HuH-7.5 (cell line): Measurements from ENCODE around the gene RFX6.
A peak's percentile ranks its signal among the peaks of the same experiment; 100 is the strongest.

Source experiments
- DNase-seq: peaks from one replicate; pipeline ENCODE4 v3.0.0; 2011; ENCODE audit warnings: low spot score

Gene RFX6

DNA sequence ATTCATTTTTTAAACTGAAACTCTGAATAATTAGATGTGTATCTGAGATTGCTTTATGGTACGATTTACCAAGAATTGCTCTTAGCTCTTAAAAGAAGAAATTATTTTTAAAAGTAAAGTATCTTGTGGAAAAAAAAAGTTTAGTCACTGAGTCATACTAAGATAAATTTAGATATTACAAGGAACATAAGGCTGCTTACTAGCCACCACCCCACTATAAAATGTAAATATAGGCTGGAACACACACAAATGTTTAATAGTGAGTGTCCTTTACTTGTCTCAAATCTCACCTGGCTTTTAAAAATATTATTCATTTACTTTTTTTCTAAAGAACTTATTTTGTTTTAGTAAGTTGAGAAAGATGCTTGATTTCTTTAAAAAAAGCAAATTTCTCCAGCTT lies 17.6 kb downstream of the RFX6 start:
- DNase-seq: no peak

DNA sequence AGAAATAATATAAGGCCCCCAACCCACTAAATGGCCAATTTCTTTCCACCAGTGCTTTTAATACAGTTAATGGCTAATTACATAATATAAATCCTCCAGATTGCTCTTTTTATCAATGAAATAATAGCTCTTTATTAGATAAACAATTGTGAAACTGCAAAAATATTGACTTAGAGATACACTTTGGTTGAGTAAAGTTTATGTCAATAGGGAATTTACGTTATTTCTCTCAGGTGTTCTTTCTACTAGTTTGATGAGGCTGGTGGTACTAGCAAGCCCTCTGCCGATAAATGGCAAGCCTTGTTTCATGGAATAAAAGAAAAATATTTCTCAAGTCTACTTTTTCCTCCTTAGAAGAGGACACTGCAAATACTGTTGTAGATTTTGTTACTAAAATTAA lies 18.9 kb downstream of the RFX6 start:
- DNase-seq: no peak

DNA sequence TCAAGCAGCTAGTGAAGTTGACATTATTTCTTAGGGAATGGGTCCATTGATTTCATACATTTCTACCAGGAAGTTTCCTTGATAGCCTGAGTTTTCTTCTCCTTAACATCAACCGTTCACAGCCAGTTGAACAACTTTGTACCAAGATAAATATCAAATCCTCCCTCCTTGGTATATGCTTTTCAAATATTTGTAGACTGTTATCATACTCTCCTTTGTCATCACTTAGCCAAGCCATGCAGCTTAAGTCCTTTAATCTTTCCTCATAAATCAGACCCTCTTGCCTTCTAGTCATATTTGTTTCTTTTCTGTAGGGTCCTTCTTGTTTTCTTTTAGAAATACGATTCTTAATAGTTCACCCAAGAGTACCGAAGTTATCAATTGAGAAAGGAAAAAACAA lies 25.6 kb downstream of the RFX6 start:
- no peak for DNase-seq

DNA sequence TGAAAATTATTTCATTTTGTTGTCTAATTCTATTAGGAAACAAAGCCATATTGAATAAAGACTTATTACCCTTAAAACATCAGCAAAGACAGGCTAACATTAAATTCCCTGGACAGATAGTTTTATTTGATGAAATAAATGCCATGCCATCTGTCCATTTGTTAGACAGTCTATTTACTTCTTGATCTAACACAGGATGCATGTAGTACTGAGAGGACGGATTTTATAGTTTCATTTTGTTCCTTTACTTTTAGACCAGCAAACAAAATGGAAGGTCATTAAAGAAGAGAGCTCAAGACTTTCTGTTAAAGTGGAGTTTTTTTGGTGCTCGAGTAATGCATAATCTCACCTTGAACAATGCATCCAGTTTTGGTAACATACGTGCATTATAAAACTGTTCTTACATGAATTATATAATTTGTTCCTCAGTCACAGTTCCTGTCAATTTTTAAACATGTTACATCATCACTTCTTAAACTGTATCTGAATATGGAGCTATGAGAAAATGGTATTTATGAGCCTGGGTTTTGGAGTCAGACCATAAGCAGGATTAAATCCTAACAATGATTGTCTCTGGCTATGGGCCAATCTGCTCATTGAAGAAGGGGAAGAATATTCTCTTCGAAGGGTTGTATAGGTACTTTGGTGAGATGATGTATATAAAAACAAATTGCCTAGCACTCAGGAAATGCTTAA lies 46.0 kb downstream of the RFX6 start:
- no peak for DNase-seq

DNA sequence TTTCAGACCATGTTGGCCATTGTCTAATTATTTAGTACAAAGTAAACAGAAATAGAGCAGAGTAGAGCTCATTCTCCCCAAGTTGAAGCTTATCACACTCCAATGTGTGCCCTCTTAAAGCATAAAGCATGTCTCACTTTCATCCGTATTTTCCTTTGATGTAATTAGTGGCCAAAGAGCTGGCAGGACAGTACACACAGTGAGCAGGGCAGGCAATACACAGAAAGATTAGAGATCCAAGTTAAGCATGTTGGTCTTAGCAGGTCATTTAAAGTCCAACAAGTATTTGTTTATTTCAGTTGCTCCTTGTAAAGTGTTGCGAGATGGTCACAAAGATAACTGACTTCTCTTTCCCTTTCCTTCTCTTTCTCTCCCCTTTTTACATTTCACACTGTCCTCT lies 47.2 kb downstream of the RFX6 start:
- no peak for DNase-seq

DNA sequence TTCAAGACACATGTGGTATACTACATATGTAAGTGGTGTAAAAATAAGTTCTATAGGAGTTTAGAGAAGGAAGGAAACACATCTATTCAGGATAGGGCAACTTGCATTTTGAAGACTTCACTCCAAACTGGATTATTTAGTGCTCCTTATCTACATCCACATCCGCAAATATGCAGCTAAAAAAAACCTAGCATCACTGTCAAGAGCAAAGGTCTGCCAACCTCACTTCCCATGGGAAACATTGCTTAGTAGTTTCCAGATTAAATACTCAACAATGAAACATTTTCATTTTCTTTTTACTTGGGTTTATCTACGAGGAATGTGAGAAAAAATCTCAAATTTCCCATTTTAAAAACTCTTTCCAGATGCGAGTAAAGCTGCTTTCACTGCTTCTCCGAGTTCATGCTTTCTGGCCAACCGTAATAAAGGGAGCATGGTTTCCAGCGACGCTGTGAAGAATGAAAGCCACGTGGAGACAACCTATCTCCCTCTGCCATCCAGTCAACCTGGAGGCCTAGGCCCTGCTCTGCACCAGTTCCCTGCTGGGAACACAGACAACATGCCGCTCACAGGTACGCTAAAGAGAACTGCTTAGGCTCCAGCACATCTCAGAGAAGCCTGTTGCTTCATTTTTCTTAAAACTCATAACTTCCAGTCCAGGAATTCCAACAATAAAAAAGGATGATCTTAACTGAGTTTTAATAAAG lies 48.2 kb downstream of the RFX6 start:
- no peak for DNase-seq

DNA sequence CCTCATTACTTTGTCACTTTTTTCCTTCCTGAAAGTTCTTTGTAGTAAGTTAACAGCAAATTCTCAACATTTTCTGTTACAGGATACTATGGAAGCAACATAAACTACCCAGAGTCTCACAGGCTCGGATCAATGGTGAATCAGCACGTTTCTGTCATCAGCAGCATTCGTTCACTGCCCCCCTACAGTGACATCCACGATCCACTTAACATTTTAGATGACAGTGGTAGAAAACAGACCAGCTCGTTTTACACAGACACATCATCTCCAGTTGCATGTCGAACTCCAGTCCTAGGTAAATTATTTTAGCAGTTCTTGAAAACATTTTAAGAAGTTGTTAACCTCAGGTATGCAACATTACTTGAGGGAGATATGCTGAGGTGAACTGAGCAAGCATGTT lies 51.6 kb downstream of the RFX6 start:
- DNase-seq: no peak

DNA sequence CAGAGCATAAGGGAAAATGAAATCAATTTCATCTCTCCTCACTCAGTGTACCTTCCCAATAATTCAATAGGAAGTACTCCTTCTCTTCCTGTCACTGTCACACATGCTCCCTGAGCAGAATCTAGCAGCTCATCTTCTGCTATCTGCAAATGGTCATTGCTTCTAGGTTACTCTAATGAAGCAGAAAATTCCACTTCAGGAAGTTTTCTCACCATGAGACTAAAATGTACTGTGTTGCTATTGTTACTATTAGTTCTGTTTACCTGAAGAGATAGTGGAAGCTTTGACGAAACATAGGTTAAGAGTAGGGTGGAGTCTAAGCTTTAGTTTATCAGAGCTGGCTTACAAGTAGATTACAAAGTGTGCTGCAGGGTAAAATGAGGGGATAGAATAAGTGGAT lies 52.8 kb downstream of the RFX6 start:
- no peak for DNase-seq

DNA sequence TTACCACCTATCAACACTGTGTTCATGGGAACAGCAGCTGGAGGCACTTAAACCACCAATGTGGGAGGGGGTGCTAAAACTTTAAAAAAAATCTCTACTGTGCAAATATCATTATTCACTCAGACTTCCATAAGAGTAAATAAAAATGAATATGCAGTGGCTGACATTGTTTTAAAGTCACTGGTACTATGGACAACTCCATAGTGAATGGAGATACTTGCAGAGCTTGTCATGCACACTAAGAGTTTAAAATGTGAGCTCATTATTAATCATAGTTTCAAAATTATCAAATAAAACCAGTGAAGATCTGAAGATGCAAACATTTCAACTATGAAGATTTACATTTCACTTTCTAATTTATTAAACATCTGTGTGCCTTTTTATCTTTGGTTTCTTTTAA lies 54.4 kb downstream of the RFX6 start:
- DNase-seq: no peak

DNA sequence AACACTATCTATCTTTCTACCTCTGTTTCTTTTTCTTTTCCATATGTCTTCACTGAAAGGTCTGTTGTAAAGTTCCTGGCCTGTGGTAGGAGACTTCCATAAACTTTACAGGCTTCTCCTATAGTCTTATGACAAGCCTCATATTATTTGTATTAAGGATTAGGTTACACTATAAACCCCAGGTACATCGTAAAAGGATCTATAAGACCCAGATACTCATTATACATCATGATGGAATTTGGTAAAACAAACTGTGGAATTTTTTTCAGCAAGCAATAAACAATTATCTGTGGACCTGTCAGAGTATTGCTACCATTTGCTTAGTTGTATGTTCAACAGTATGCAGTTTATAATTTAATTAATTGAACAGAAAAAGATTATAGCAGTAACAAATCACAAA lies 55.5 kb downstream of the RFX6 start:
- DNase-seq: no peak

DNA sequence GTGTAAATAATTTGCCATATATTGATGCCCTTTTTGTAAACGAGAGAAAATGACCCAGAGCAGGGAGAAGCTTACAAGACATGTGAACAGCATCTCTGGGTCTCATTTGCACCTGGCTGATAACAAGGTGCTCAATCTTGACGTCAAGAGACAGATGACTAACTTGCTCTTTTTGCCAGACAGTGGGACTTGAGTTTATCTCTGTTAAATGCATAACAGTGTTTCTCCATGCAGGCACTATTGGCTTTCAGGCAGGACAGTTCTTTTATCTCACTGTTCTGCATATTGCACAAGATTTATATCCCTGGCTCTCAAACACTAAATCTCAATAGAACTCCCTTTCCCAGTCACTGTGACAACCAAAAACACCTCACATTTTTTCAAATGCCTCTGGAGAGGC lies 56.4 kb downstream of the RFX6 start:
- no peak for DNase-seq

DNA sequence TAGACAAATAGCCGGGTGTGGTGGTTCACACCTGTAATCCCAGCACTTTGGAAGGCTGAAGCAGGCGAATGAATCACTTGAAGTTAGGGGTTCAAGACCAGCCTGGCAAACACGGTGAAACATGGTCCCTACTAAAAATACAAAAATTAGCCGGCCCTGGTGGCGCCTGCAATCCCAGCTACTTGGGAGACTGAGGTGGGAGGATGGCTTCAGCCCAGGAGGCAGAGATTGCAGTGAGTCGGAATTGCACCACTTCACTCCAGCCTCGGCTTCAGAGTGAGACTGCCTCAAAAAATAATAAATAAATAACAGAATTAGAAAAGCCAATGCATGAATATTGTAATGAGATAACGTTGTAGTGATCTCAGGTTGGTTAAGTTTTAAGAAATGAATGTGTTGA lies 61.3 kb downstream of the RFX6 start:
- no peak for DNase-seq

DNA sequence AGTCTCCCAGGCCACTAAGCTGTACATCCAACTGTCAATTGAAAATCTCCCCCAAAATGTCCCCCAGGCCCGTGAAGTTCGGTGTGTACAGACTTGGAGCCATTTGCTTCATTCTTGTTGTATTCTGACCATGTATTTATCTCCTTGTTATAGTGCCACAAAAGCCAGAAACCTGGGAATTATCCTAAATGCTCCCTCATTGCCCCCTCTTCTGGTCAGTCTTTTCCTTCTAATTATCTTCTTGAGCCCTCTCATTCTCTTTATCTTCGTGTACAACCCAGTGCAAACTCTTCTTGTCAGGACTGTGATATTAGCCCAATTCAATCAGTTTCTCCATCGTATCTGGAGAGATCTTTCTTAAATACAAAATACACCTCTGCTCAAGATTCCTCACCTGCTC lies 64.7 kb downstream of the RFX6 start:
- no peak for DNase-seq

DNA sequence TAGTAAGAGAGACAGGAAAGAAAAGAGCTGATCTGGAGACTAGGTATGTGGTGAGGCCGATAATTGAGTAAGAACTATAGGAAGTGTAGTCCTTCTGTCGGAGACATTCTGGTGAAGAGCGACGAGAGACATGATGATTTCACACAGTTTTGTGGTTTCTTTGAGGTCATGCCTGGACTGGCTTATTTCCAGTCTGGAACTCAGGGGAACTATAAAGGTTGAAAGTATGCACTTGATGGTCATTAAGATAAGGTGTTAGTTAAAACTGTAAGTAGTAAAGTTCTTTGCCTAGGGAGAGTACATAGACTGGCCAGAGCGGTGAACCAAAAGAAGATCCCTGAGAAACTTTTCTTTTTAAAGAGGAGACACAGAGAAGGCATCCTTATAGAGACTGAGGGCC lies 68.8 kb downstream of the RFX6 start:
- DNase-seq: no peak

DNA sequence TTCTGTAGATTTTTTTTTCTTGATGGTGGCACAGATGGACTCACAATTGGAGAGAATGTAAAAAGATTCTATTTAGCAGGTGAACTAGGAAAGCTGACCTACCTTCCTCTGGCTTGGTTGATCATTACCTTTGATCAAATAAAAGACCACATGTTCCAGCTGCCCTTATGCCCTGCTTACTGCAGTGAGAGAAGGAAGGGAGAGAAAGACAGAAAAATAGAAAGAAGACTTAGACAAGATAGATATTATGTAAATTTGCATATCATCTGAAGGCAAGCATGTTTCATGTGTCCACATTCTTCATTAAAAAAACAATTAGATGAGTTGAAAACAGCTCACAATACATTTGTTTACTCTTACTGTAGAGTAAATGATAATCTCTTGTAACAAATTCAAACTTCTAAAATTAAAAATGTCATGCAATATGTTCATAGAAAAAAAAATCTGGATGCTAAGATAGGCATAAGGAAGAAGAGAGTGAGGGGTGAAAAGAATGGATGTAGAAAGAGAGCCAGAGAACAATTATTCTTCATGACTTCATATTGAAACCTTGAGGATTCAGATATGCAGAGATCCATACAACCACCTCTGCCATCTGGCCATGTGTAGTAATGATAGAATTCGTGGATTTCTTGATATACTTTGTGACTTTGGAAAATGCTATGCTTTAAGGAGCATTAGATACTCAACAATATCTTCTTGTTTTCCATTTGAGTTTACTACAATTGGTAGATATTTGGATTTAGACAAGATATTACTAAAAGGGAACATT lies 71.7 kb downstream of the RFX6 start:
- no peak for DNase-seq

DNA sequence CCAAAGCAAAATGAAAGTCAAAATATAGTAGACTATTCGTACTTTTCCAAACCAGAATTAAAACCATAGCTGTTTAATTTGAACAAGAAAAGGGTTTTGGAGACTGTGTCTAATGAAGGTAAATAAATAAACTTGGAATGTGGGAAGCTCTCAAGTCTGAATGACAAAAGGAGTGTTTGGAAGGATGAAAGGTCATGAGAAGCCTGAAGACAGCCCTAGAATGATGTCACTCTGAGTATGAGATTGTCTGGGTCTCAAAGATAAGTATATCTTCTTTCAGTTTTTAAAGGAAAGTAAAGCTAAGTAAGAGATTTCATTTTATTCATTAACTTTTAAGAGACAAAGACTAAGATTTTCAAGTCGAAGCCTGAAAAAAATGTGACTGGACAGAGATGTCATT lies 72.9 kb downstream of the RFX6 start:
- no peak for DNase-seq

DNA sequence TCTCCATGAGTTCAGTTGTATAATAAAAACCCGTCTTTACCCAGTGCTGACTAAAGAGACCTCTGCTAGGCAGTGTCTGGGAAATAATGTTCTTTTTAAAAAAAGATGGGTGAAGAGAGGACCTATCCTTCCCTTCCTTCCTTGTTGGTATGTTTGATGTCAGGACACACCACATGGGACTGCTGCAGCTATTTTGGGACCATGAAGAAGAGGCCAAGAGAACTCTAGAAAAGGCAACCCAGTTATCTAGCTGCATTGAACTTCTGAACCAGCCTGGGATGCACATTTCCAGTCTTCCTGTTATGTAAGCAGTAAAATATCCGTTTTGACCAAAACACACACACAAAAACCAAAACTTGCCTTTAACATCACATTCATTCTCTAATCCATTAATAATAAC lies 77.3 kb downstream of the RFX6 start:
- DNase-seq: no peak

DNA sequence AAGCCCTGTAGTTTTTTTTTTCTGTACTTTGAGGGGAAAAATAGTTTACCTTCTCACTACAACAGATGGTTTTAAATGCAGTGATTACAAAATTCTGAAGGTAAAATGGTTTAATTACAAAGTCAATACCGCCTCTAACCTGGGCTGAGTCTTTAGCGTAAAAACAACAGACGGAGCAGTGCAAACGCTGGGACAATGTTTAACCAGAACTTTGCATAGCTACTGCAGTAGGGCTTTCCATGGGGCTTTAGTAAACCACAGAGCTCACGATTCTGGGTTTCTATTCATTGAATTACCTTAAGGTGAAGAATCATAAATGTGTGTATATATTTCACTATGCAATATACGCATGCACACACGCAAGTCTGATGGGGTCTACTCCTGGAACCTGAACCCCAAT lies 77.9 kb downstream of the RFX6 start:
- DNase-seq: no peak

DNA sequence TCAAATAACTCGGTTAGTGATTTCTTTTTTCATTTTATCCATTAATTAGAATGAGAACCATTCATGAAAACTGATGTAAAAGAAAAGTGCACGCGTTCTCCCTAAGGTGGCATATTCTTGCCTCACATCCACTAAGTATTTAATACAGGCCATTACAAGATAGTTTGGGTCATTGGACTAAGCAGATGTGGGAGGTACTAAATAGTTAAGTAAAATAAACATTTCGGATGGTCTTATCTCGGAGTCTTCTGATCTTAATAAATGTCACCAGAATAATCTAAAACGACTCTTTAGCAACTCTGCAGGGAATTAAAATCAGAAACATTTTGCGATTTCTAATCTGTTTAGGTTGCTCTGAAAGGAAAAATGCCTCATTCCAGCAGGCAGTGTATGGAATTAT lies 78.7 kb downstream of the RFX6 start:
- DNase-seq: no peak

DNA sequence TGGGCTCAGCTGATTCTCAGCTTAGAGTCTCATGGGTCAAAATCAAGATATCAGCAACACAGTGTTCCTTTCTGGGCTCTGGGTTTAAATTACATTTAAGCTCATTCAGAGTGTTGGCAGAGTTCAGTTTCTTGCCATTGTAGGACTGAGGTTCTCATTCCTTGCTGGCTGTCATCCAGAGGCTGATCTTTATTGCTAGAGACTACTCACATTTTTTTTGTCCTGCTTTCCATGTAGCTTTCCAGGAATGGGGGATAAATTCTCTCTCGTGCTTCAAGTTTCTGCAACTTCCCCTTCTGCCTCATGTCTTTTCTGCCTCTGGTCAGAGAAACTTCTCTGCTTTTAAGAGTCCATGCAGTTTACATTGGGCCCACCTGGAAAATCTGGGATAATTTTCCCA lies 86.9 kb downstream of the RFX6 start:
- DNase-seq: no peak

DNA sequence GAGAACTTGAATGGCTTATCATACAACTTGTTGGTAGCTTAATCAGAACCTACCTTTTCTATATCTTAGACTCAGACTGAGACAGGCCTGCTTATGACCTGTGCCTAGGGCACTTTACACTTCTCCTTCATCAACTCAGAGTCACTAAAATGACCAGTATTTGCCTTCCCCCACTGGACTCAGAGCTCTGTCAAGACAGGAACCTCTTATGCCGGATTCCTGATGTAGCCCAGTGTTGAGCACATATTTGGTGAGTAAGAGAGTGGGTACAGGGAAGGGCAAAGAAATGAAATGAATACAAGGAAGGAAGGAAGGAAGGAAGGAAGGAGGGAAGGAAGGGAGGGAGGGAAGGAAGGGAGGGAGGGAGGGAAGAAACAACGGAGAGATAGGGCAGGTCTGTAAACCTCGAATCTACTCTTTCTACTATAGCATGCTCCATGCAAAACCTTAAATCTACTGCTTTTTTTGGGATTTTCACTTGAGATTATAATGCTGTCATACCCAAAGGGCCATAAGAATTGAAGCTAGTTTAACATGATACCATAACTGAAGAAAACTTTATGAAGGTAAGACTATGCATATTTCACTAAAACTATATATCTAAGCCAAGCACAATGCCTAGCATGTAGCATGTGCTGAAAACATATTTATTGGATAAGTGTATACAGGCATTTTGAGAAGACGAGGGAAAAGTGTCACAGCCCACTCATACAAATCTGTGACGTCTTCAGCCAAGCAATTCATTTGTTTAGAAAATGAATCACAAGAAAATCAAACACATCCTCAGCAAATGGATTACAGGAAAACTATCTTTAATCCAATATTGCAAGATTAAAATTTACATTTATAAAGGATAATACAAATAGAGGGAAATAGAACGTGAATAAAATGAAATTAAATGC lies 89.9 kb downstream of the RFX6 start:
- DNase-seq: no peak

DNA sequence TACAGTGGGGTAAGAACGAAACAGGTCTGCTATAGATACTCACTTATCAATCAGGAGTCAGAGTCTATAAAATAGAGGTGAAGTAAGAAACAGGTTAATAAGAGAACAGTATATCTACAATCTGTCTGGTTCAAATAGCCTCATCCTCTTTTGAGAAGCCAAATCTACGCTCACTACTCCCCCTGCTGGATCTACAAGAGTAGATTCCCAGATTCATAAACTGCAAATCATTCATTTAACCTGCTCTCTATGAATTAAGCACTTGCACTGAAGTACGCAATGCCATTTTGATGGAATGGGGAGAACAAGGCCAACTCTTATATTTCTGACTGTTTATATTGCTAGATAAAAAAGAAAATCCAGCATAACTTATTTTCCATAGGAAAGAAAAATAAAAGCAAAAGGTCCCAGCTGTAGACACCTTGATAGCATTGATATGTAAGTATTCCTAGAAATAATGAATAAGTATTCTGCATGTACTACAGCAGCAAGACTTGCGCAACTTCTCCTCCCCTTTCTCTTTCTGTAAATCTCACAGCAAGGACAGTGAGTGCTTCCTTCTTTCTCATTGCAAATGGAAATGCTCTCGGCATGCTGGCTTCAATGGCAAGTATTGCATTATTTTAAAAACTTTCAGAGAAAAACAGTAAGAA lies 92.3 kb downstream of the RFX6 start:
- DNase-seq: peak; percentile 30
